A673 (cell line): ENCODE data around the gene KCNT2. TPM values are rescaled to one million over a fixed set of nuclear protein-coding genes. Genes with fewer than 3 reads are reported as not detected.

ENCODE experiments used
- BruUV-seq: library from RNA; stranded (reverse); fragments of 400-500 nt; replicated peaks from 2 replicates; lab custom pipeline; 2021; lab: Mats Ljungman, UMichigan
- CTCF ChIA-PET: fragments of 300-600 bp; sonication (Branson Sonifier 250); formaldehyde crosslinking; loops from one replicate; lab custom pipeline; 2022; ENCODE audit warnings: antibody characterized with exemption; lab: Charles Lee
- POLR2A ChIA-PET: fragments of 300-600 bp; sonication (Branson Sonifier 250); formaldehyde crosslinking; loops from one replicate; lab custom pipeline; 2022; ENCODE audit warnings: antibody characterized with exemption; ENCODE audit not compliant: low non-redundant PET; lab: Charles Lee
- DNase-seq: peaks from one replicate; pipeline ENCODE4 v3.0.0-alpha.2; 2015; ENCODE audit warnings: low spot score
- H3K27ac ChIP-seq: fragments of 200-600 bp; sonication (generic); 2 replicates; pipeline ENCODE4 v1.5.1; 2016; ENCODE audit warnings: mixed run types, low read depth, mild to moderate bottlenecking, mixed read lengths, antibody characterized with exemption, low read length; ENCODE audit not compliant: poor library complexity, severe bottlenecking
- H3K27me3 ChIP-seq: fragments of 200-600 bp; sonication (generic); replicated peaks from 2 replicates; pipeline ENCODE4 v1.6.1; 2017; ENCODE audit warnings: mixed run types, low read depth, mild to moderate bottlenecking, mixed read lengths, antibody characterized with exemption, low read length; ENCODE audit not compliant: insufficient read depth, poor library complexity
- H3K36me3 ChIP-seq: fragments of 200-600 bp; sonication (generic); 2 replicates; pipeline ENCODE4 v1.6.1; 2016; ENCODE audit warnings: mixed run types, mild to moderate bottlenecking, mixed read lengths, antibody characterized with exemption, low read length; ENCODE audit not compliant: insufficient read depth, poor library complexity, severe bottlenecking
- H3K4me1 ChIP-seq: fragments of 200-600 bp; sonication (generic); 2 replicates; pipeline ENCODE4 v1.6.1; 2017; ENCODE audit warnings: mixed run types, mild to moderate bottlenecking, mixed read lengths, antibody characterized with exemption, low read length; ENCODE audit not compliant: insufficient read depth, poor library complexity, severe bottlenecking
- H3K4me3 ChIP-seq: fragments of 200-600 bp; sonication (generic); 2 replicates; pipeline ENCODE4 v1.5.1; 2016; ENCODE audit warnings: low read depth, mixed run types, mild to moderate bottlenecking, mixed read lengths, low read length; ENCODE audit not compliant: poor library complexity, severe bottlenecking
- H3K9me3 ChIP-seq: fragments of 200-600 bp; sonication (generic); 2 replicates; pipeline ENCODE4 v1.6.1; 2016; ENCODE audit warnings: mixed run types, low read depth, mild to moderate bottlenecking, mixed read lengths, antibody characterized with exemption, low read length; ENCODE audit not compliant: poor library complexity, severe bottlenecking
- CTCF ChIP-seq: fragments of 300-800, 200-600 bp; sonication (generic); conservative IDR thresholded peaks from 2 replicates; pipeline ENCODE4 v1.5.1; 2017; ENCODE audit warnings: low read depth, mild to moderate bottlenecking, antibody characterized with exemption, low read length, moderate library complexity, mixed read lengths
- EZH2 ChIP-seq: fragments of 200-600 bp; sonication (generic); IDR thresholded peaks from 2 replicates; pipeline ENCODE4 v1.6.1; 2017; ENCODE audit warnings: borderline replicate concordance, low read depth, mild to moderate bottlenecking, mixed read lengths, antibody characterized with exemption, low read length; ENCODE audit not compliant: poor library complexity, severe bottlenecking
- intact Hi-C: fragments of 100-400 bp; cut with micrococcal nuclease; formaldehyde crosslinking; loops from one replicate; pipeline ENCODE4 v1.10.0; 2022; ENCODE audit not compliant: unreplicated experiment
- total RNA-seq: library from RNA; stranded (reverse); gene quantifications from 2 replicates; pipeline ENCODE4 v1.2.3, GENCODE V29; 2021

KCNT2 gene
- total RNA-seq, 1 experiment from 2014 or later: 1.2 TPM

GRCh38 chr1:196410768-196411167, 197.5 kb downstream of the KCNT2 start:
- no peaks in the 10 kb centered on the region for H3K9me3 ChIP-seq
- H3K27me3 ChIP-seq: no peaks in the 10 kb centered on the region
- intact Hi-C loops: no loop called here
- POLR2A ChIA-PET: no interaction called here
- H3K4me3 ChIP-seq: no peak overlapping the region
- no peaks in the 10 kb centered on the region for H3K36me3 ChIP-seq
- CTCF ChIA-PET: no interaction called here
- no peak for DNase-seq
- no peak overlapping the region for H3K27ac ChIP-seq
- TF ChIP-seq CTCF: no peak
- BruUV-seq: no TSS peak
- H3K4me1 ChIP-seq: no peaks in the 10 kb centered on the region

GRCh38 chr1:196409586-196409985, 198.7 kb downstream of the KCNT2 start:
- POLR2A ChIA-PET: no interaction called here

GRCh38 chr1:196407358-196408051, 200.7 kb downstream of the KCNT2 start:
- no peaks in the 10 kb centered on the region for H3K4me1 ChIP-seq
- H3K36me3 ChIP-seq: no peaks in the 10 kb centered on the region
- TF ChIP-seq EZH2: no peak
- no peak for TF ChIP-seq CTCF
- no peak for DNase-seq
- no peak overlapping the region for H3K4me3 ChIP-seq
- CTCF ChIA-PET: interaction anchor here (0.7 kb wide), 1 partner anchor 253 kb away, joined by 3 read pairs; no protein-coding TSS in a partner anchor
- POLR2A ChIA-PET: no interaction called here
- H3K27ac ChIP-seq: no peak overlapping the region
- no peaks in the 10 kb centered on the region for H3K9me3 ChIP-seq
- BruUV-seq: no TSS peak
- intact Hi-C loops: no loop called here
- H3K27me3 ChIP-seq: no peaks in the 10 kb centered on the region

More at GRCh38 chr1:196409586-196409985, 198.7 kb downstream of the KCNT2 start:
- DNase-seq: no peak
- H3K9me3 ChIP-seq: no peaks in the 10 kb centered on the region
- intact Hi-C loops: no loop called here
- no peak overlapping the region for H3K27ac ChIP-seq
- CTCF ChIA-PET: no interaction called here
- BruUV-seq: no TSS peak
- no peak overlapping the region for H3K4me3 ChIP-seq
- no peaks in the 10 kb centered on the region for H3K27me3 ChIP-seq
- no peaks in the 10 kb centered on the region for H3K4me1 ChIP-seq
- no peaks in the 10 kb centered on the region for H3K36me3 ChIP-seq
- no peak for TF ChIP-seq EZH2
- no peak for TF ChIP-seq CTCF
